H1 (cell line): ENCODE measurements around the gene TIGD6. TPM values are rescaled to one million over a fixed set of nuclear protein-coding genes. Genes with fewer than 3 reads are reported as not detected.

ENCODE experiments used
- CTCF ChIA-PET: fragments of 300-600 bp; sonication (Branson Sonifier 250); formaldehyde crosslinking; loops from one replicate; lab custom pipeline; 2021; ENCODE audit not compliant: partially characterized antibody; lab: Charles Lee
- POLR2A ChIA-PET: fragments of 300-600 bp; sonication (Branson Sonifier 250); formaldehyde crosslinking; loops from one replicate; lab custom pipeline; 2021; ENCODE audit warnings: inconsistent platforms; ENCODE audit not compliant: partially characterized antibody; lab: Charles Lee
- DNase-seq, 2 experiments: peaks; one replicate each; pipeline versions ENCODE4 v3.0.0 to v3.0.0-alpha.2; 2010 to 2022; ENCODE audit warnings: low spot score in 2 of 2, low read depth in 1 of 2, mixed read lengths in 1 of 2
- FAIRE-seq: peaks from 2 replicates; lab custom pipeline; 2011; peaks lifted over from hg19 to GRCh38; lab: Jason Lieb, UNC
- H2AFZ ChIP-seq: 2 replicates; pipeline ENCODE4 v1.8.1; 2012; ENCODE audit warnings: low read length, inconsistent platforms
- H2AK5ac ChIP-seq: 2 replicates; pipeline ENCODE4 v1.6.1; 2013; ENCODE audit warnings: low read depth, low read length
- H2BK120ac ChIP-seq: replicated peaks from 2 replicates; pipeline ENCODE3; 2013; ENCODE audit warnings: low read depth, low read length, inconsistent platforms
- H2BK12ac ChIP-seq: 2 replicates; pipeline ENCODE4 v1.6.1; 2013; ENCODE audit warnings: low read depth, low read length
- H2BK15ac ChIP-seq: 2 replicates; pipeline ENCODE4 v1.6.1; 2013; ENCODE audit warnings: low read length
- H2BK20ac ChIP-seq: 2 replicates; pipeline ENCODE4 v1.6.1; 2013; ENCODE audit warnings: low read length
- H2BK5ac ChIP-seq: 2 replicates; pipeline ENCODE4 v1.6.1; 2013; ENCODE audit warnings: low read depth, low read length
- H3K14ac ChIP-seq: 2 replicates; pipeline ENCODE4 v1.6.1; 2013; ENCODE audit warnings: inconsistent platforms; ENCODE audit not compliant: insufficient read length
- H3K18ac ChIP-seq: 2 replicates; pipeline ENCODE4 v1.6.1; 2013; ENCODE audit warnings: low read length; ENCODE audit errors: extremely low read depth
- H3K23ac ChIP-seq: 2 replicates; pipeline ENCODE4 v1.6.1; 2013; ENCODE audit warnings: inconsistent platforms; ENCODE audit not compliant: insufficient read length
- H3K23me2 ChIP-seq: 2 replicates; pipeline ENCODE4 v1.6.1; 2013; ENCODE audit warnings: low read depth, low read length
- H3K27ac ChIP-seq: 2 replicates; pipeline ENCODE4 v1.6.1; 2011; ENCODE audit warnings: low read depth, low read length, inconsistent platforms
- H3K27me3 ChIP-seq, 4 experiments: replicated peaks in 1 of 4; 1 replicate in 1 of 4; 2 replicates in 3 of 4; pipeline versions ENCODE4 v1.6.1 to v1.8.1; 2011 to 2013; ENCODE audit warnings: low read length in 3 of 4, mild to moderate bottlenecking in 3 of 4, inconsistent platforms in 2 of 4, mixed read lengths in 2 of 4, moderate library complexity in 1 of 4; ENCODE audit not compliant: control insufficient read depth in 3 of 4, insufficient read depth in 3 of 4; ENCODE audit errors: extremely low read depth in 1 of 4
- H3K36me3 ChIP-seq, 4 experiments: 2 replicates each; pipeline versions ENCODE4 v1.6.1 to v1.8.1; 2011 to 2013; ENCODE audit warnings: mild to moderate bottlenecking in 4 of 4, low read length in 3 of 4, moderate library complexity in 2 of 4, control low read depth in 1 of 4, inconsistent platforms in 1 of 4; ENCODE audit not compliant: insufficient read depth in 4 of 4, control insufficient read depth in 2 of 4
- H3K4ac ChIP-seq: replicated peaks from 2 replicates; pipeline ENCODE3; 2013; ENCODE audit warnings: low read length, low read depth, mixed read lengths, inconsistent platforms; ENCODE audit not compliant: insufficient read length
- H3K4me1 ChIP-seq, 4 experiments: replicated peaks in 1 of 4; 1 replicate in 1 of 4; 2 replicates in 3 of 4; pipeline versions ENCODE4 v1.6.1 to v1.8.1; 2011 to 2013; ENCODE audit warnings: low read length in 3 of 4, inconsistent platforms in 2 of 4, mixed read lengths in 1 of 4; ENCODE audit not compliant: insufficient read depth in 4 of 4, control insufficient read depth in 3 of 4
- H3K4me2 ChIP-seq, 2 experiments: 2 replicates each; pipeline versions ENCODE4 v1.6.1 to v1.8.1; 2011 to 2013; ENCODE audit warnings: low read depth in 2 of 2, low read length in 2 of 2, control low read depth in 1 of 2, inconsistent platforms in 1 of 2, mild to moderate bottlenecking in 1 of 2; ENCODE audit not compliant: insufficient read depth in 1 of 2
- H3K4me3 ChIP-seq, 4 experiments: fragments of 200-600, 300-600 bp in 1 of 4; sonication (generic), shearing (Covaris generic), sonication (Bioruptor Twin) in 1 of 4; 2 replicates each; pipeline versions ENCODE4 v1.5.1 to v1.8.1; 2011 to 2016; ENCODE audit warnings: low read length in 4 of 4, low read depth in 3 of 4, control low read depth in 2 of 4, inconsistent platforms in 2 of 4, mild to moderate bottlenecking in 2 of 4, mixed read lengths in 1 of 4, moderate library complexity in 1 of 4; ENCODE audit not compliant: insufficient read depth in 2 of 4; ENCODE audit errors: extremely low read depth in 1 of 4
- H3K56ac ChIP-seq: replicated peaks from 2 replicates; pipeline ENCODE3; 2013; ENCODE audit warnings: low read depth, mild to moderate bottlenecking, mixed read lengths, low read length, inconsistent platforms; ENCODE audit not compliant: insufficient read length
- H3K79me1 ChIP-seq: 2 replicates; pipeline ENCODE4 v1.6.1; 2013; ENCODE audit warnings: low read depth, low read length, control low read depth
- H3K79me2 ChIP-seq, 2 experiments: 2 replicates each; pipeline versions ENCODE4 v1.6.1 to v1.8.1; 2012 to 2013; ENCODE audit warnings: low read length in 2 of 2, mild to moderate bottlenecking in 2 of 2, inconsistent platforms in 1 of 2; ENCODE audit not compliant: insufficient read depth in 2 of 2, control insufficient read depth in 1 of 2
- H3K9ac ChIP-seq, 4 experiments: replicated peaks in 1 of 4; 1 replicate in 1 of 4; 2 replicates in 3 of 4; pipeline versions ENCODE4 v1.6.1 to v1.8.1; 2011 to 2013; ENCODE audit warnings: low read depth in 3 of 4, low read length in 3 of 4, control low read depth in 2 of 4, mild to moderate bottlenecking in 2 of 4, moderate library complexity in 2 of 4, inconsistent platforms in 1 of 4; ENCODE audit errors: extremely low read depth in 1 of 4
- H3K9me3 ChIP-seq, 2 experiments: 2 replicates each; pipeline versions ENCODE4 v1.6.1 to v1.8.1; 2012 to 2013; ENCODE audit warnings: mild to moderate bottlenecking in 2 of 2, moderate library complexity in 2 of 2, control low read depth in 1 of 2, inconsistent platforms in 1 of 2, low read depth in 1 of 2, low read length in 1 of 2, mixed read lengths in 1 of 2; ENCODE audit not compliant: insufficient read depth in 2 of 2
- H4K20me1 ChIP-seq, 2 experiments: replicated peaks in 1 of 2; 2 replicates each; pipeline versions ENCODE3 to v1.8.1; 2011 to 2013; ENCODE audit warnings: inconsistent platforms in 2 of 2, low read length in 2 of 2, mild to moderate bottlenecking in 1 of 2; ENCODE audit not compliant: insufficient read depth in 2 of 2, control insufficient read depth in 1 of 2
- H4K5ac ChIP-seq: 2 replicates; pipeline ENCODE4 v1.6.1; 2013; ENCODE audit warnings: low read length, low read depth, mixed read lengths, inconsistent platforms; ENCODE audit not compliant: insufficient read length
- H4K8ac ChIP-seq: 2 replicates; pipeline ENCODE4 v1.8.0; 2013; ENCODE audit warnings: mild to moderate bottlenecking, moderate library complexity, low read length, inconsistent platforms; ENCODE audit not compliant: insufficient read depth; ENCODE audit errors: extremely low read depth
- H4K91ac ChIP-seq: replicated peaks from 2 replicates; pipeline ENCODE3; 2013; ENCODE audit warnings: low read length, mixed read lengths, inconsistent platforms; ENCODE audit not compliant: insufficient read length
- ATF2 ChIP-seq: IDR thresholded peaks from 2 replicates; pipeline ENCODE4 v1.6.1; 2012; ENCODE audit warnings: low read length, inconsistent platforms
- ATF3 ChIP-seq: IDR thresholded peaks from 2 replicates; pipeline ENCODE4 v1.6.1; 2011; ENCODE audit warnings: low read depth, mild to moderate bottlenecking, low read length; ENCODE audit not compliant: insufficient read depth
- CEBPB ChIP-seq: IDR thresholded peaks from 2 replicates; pipeline ENCODE4 v1.6.1; 2012; ENCODE audit warnings: low read depth, low read length
- CTBP2 ChIP-seq: IDR thresholded peaks from 2 replicates; pipeline ENCODE4 v1.7.0; 2011; ENCODE audit warnings: borderline replicate concordance, mild to moderate bottlenecking, moderate library complexity, mixed read lengths, low read length; ENCODE audit not compliant: insufficient read depth, insufficient read length
- EP300 ChIP-seq, 2 experiments: IDR thresholded peaks; 1 replicate in 1 of 2; 2 replicates in 1 of 2; pipeline ENCODE4 v1.6.1; 2011 to 2012; ENCODE audit warnings: low read depth in 2 of 2, low read length in 2 of 2, mild to moderate bottlenecking in 2 of 2, borderline replicate concordance in 1 of 2, inconsistent platforms in 1 of 2, moderate library complexity in 1 of 2
- EZH2 ChIP-seq: fragments of 200-600 bp; sonication (generic); IDR thresholded peaks from 2 replicates; pipeline ENCODE4 v1.7.1; 2012; ENCODE audit warnings: low read depth, mild to moderate bottlenecking, moderate library complexity, low read length, inconsistent platforms; ENCODE audit not compliant: severe bottlenecking
- KDM1A ChIP-seq: fragments of 200-600, 300-600 bp; sonication (generic); IDR thresholded peaks from 2 replicates; pipeline ENCODE4 v1.7.1; 2016; ENCODE audit warnings: mild to moderate bottlenecking, low read length, borderline replicate concordance
- KDM4A ChIP-seq: IDR thresholded peaks from one replicate; pipeline ENCODE4 v1.7.1; 2012; ENCODE audit warnings: low read depth, mild to moderate bottlenecking, moderate library complexity, low read length, inconsistent platforms; ENCODE audit not compliant: severe bottlenecking
- SP4 ChIP-seq: IDR thresholded peaks from 2 replicates; pipeline ENCODE4 v1.6.1; 2012; ENCODE audit warnings: low read length, inconsistent platforms
- TBP ChIP-seq: IDR thresholded peaks from 2 replicates; pipeline ENCODE4 v1.6.1; 2011; ENCODE audit warnings: low read depth, low read length, improper control_type of control experiment
- ZNF274 ChIP-seq: IDR thresholded peaks from 2 replicates; pipeline ENCODE4 v1.7.0; 2012; ENCODE audit warnings: low read length, borderline replicate concordance; ENCODE audit errors: extremely low read depth
- WGBS, 2 experiments: shearing (Covaris generic) in 1 of 2; methylation state at CpG; one replicate each; pipeline versions ENCODE4 v1.1.6 to v1.1.7; 2013 to 2015; ENCODE audit warnings: low lambda C conversion rate in 2 of 2, mixed read lengths in 2 of 2, inconsistent platforms in 1 of 2, low coverage in 1 of 2, missing lambda C conversion rate in 1 of 2; ENCODE audit not compliant: insufficient replicate concordance in 2 of 2, insufficient coverage in 1 of 2, insufficient read length in 1 of 2; ENCODE audit errors: extremely low coverage in 1 of 2, missing lambda C conversion rate in 1 of 2; 5-methylcytosine and 5-hydroxymethylcytosine counted together
- polyA plus RNA-seq, 7 experiments: library from polyadenylated mRNA; depleted of rRNA in 3 of 7; stranded (reverse) in 5 of 7; unstranded in 2 of 7; fragments of >200 nt in 5 of 7; fragments of 200-250 nt in 2 of 7; gene quantifications; 1 replicate in 5 of 7; 2 replicates in 1 of 7; 4 replicates in 1 of 7; pipeline versions ENCODE4 v1.2.1 to v1.2.3, GENCODE V29; 2011 to 2013; ENCODE audit warnings: missing spikeins in 2 of 7, mixed read lengths in 2 of 7
- total RNA-seq: library from RNA; stranded (reverse); fragmentation: NEBNext Ultra II Directional; extraction: Animal tissue kit (Norgen Biotek cat#: 25700); gene quantifications from 2 replicates; pipeline ENCODE4 v1.2.1, GENCODE V29; 2021

The TIGD6 gene
- total and polyA plus RNA-seq, 2 of the 8 experiments (the other 6 are each of a cell fraction or from before 2014, with no cell fraction given), result 1.3 to 2.4 TPM

- Histone ChIP-seq H2BK120ac (no peak overlapping the region), H2AK5ac (no peak overlapping the region), H3K23me2 (peaks cover 14% of the 10 kb centered on the region), H3K27ac (no peak overlapping the region), H4K91ac (no peak overlapping the region), H3K36me3 (no peaks in the 10 kb centered on the region; a peak in 1 of 8 replicates), H3K4me1 (peaks cover 0 to 4% (median 2%) of the 10 kb centered on the region in 4 experiments; a peak in 4 of 7 replicates), H2BK12ac (no peak overlapping the region), H3K27me3 (no peaks in the 10 kb centered on the region), H4K5ac (no peak overlapping the region), H3K14ac (no peak overlapping the region), H3K4me2 (no peak overlapping the region), H2BK15ac (no peak overlapping the region), H4K20me1 (peaks cover 3 to 15% of the 10 kb centered on the region in 2 experiments), H3K9me3 (no peaks in the 10 kb centered on the region), H3K23ac (no peak overlapping the region), H4K8ac (no peak overlapping the region), H2BK20ac (no peak overlapping the region), H3K4ac (no peak overlapping the region), H3K4me3 (no peak overlapping the region), H3K9ac (no peak overlapping the region), H3K79me1 (peaks cover 5% of the 10 kb centered on the region; the same call in 1 of the 2 replicates), H2AFZ (no peak overlapping the region), H3K56ac (no peak overlapping the region), H2BK5ac (no peak overlapping the region), H3K18ac (no peak overlapping the region), H3K79me2 (peaks cover 5 to 23% of the 10 kb centered on the region in 2 experiments)
- 91% methylated on average over 3 of the region's 3 CpGs; no CpG with 5 or more reads in 1 of the 2 experiments for WGBS, 2 experiments
- ChIA-PET CTCF (interaction anchor here (2.4 to 4.7 kb wide), 2 partner anchors 7 to 164 kb away, joined by 16 to 20 read pairs; no protein-coding TSS in a partner anchor), POLR2A (no interaction called here)
- DNase-seq (no peak), FAIRE-seq (no peak)
- no peak for TF ChIP-seq ATF3
- TF ChIP-seq TBP, result no peak
- no peak for TF ChIP-seq SP4
- TF ChIP-seq CTBP2, result no peak
- TF ChIP-seq KDM1A, result no peak
- no peak for TF ChIP-seq EZH2
- no peak for TF ChIP-seq ZNF274
- no peak for TF ChIP-seq ATF2
- no peak for TF ChIP-seq KDM4A
- TF ChIP-seq EP300 (IDR thresholded peaks at IDR 0.05; ENCODE audit: borderline replicate concordance in 1 of 2, low read depth in 2 of 2, low read length in 2 of 2), result no peak
- TF ChIP-seq CEBPB, result no peak
Measured at GRCh38 chr5:149998281-149998680, 2.2 kb downstream of the TIGD6 start.
